DND-41 (cell line): Measurements from ENCODE around the gene GRWD1.

Experiments used
- ATAC-seq: fragments of 200-7000 bp; cut with Tn5 transposase; 3 replicates; pipeline ENCODE4 v1.9.1; 2021; ENCODE audit warnings: low read depth; ENCODE audit not compliant: insufficient read depth
- DNase-seq: peaks from one replicate; pipeline ENCODE4 v3.0.0-alpha.2; 2020
- H2AFZ ChIP-seq: 2 replicates; pipeline ENCODE4 v1.6.0; 2012; ENCODE audit warnings: low read depth, low read length
- H3K27ac ChIP-seq: 2 replicates; pipeline ENCODE4 v1.5.1; 2012; ENCODE audit warnings: low read length, inconsistent platforms
- H3K27me3 ChIP-seq: fragments of 200-600 bp; sonication (generic); 2 replicates; pipeline ENCODE4 v1.6.0; 2012; ENCODE audit warnings: low read length, mild to moderate bottlenecking, inconsistent platforms; ENCODE audit not compliant: insufficient read depth, poor library complexity
- H3K36me3 ChIP-seq: 2 replicates; pipeline ENCODE4 v1.5.1; 2012; ENCODE audit warnings: low read length, inconsistent platforms; ENCODE audit not compliant: insufficient read depth
- H3K4me1 ChIP-seq: 2 replicates; pipeline ENCODE4 v1.5.1; 2012; ENCODE audit warnings: mild to moderate bottlenecking, low read length; ENCODE audit not compliant: insufficient read depth
- H3K4me2 ChIP-seq: 2 replicates; pipeline ENCODE4 v1.6.0; 2012; ENCODE audit warnings: mild to moderate bottlenecking, moderate library complexity, low read length, inconsistent platforms; ENCODE audit not compliant: insufficient read depth
- H3K4me3 ChIP-seq, 2 experiments: fragments of 200-600 bp in 1 of 2; shearing (Covaris generic) in 1 of 2; 2 replicates each; pipeline ENCODE4 v1.5.1; 2012 to 2016; ENCODE audit warnings: inconsistent platforms in 2 of 2, low read length in 2 of 2, mild to moderate bottlenecking in 2 of 2, low read depth in 1 of 2, moderate library complexity in 1 of 2
- H3K79me2 ChIP-seq: 2 replicates; pipeline ENCODE4 v1.6.0; 2012; ENCODE audit warnings: low read length, inconsistent platforms; ENCODE audit not compliant: insufficient read depth
- H3K9ac ChIP-seq: 2 replicates; pipeline ENCODE4 v1.6.0; 2012; ENCODE audit warnings: low read depth, mild to moderate bottlenecking, inconsistent platforms, low read length, moderate library complexity
- H3K9me3 ChIP-seq: 2 replicates; pipeline ENCODE4 v1.5.1; 2012; ENCODE audit warnings: low read length, moderate library complexity, mild to moderate bottlenecking, inconsistent platforms; ENCODE audit not compliant: insufficient read depth, severe bottlenecking
- H4K20me1 ChIP-seq: 2 replicates; pipeline ENCODE4 v1.6.0; 2012; ENCODE audit warnings: low read length; ENCODE audit not compliant: insufficient read depth
- CTCF ChIP-seq: IDR thresholded peaks from 2 replicates; pipeline ENCODE4 v1.5.1; 2012; ENCODE audit warnings: borderline replicate concordance, low read length, moderate library complexity, mild to moderate bottlenecking; ENCODE audit not compliant: poor library complexity, severe bottlenecking; ENCODE audit errors: extremely low read depth
- EZH2 ChIP-seq: IDR thresholded peaks from 3 replicates; pipeline ENCODE4 v1.6.1; 2012; ENCODE audit warnings: borderline replicate concordance, low read depth, mild to moderate bottlenecking, moderate library complexity, low read length, inconsistent platforms; ENCODE audit not compliant: severe bottlenecking

Gene GRWD1

DNA sequence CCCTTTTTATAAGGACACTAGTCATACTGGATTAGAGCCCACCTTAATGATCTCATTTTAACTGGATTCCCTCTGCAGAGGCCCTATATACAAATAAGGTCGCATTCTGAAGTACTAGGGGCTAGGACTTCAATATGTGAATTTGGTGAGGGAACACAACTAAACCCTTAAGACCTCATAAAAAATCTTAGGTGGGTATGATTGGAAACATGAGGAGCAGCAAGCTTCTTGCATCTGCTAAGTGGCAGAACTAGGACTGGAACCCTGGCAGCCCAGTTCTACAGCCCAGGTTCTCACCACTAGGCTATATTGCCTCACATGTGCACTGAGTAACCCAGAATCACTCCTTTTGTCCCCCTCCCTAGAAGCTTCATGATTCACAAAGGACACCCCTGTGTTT lies 17.1 kb upstream of the GRWD1 start:
- Histone ChIP-seq H3K27ac (no peak overlapping the region), H3K4me1 (no peaks in the 10 kb centered on the region; the same call in 1 of the 2 replicates), H3K79me2 (no peaks in the 10 kb centered on the region), H3K4me3 (no peak overlapping the region), H3K9ac (no peak overlapping the region), H3K9me3 (no peaks in the 10 kb centered on the region), H3K27me3 (no peaks in the 10 kb centered on the region), H3K4me2 (no peak overlapping the region), H3K36me3 (no peaks in the 10 kb centered on the region), H2AFZ (no peak overlapping the region), H4K20me1 (no peaks in the 10 kb centered on the region)
- TF ChIP-seq EZH2 (no peak), CTCF (no peak)
- DNase-seq, result no peak
- no peak for ATAC-seq

- no peak overlapping the region for H3K4me3 ChIP-seq
- H3K79me2 ChIP-seq, result no peaks in the 10 kb centered on the region
- no peaks in the 10 kb centered on the region for H3K9me3 ChIP-seq
- H3K4me2 ChIP-seq, result no peak overlapping the region
- H3K27me3 ChIP-seq, result no peaks in the 10 kb centered on the region
- H3K4me1 ChIP-seq, result no peaks in the 10 kb centered on the region
- H3K36me3 ChIP-seq, result no peaks in the 10 kb centered on the region
- H3K27ac ChIP-seq, result no peak overlapping the region
- DNase-seq, result no peak
- TF ChIP-seq CTCF (no peak), EZH2 (no peak)
- H4K20me1 ChIP-seq, result no peaks in the 10 kb centered on the region
- H3K9ac ChIP-seq, result no peak overlapping the region
- no peak for ATAC-seq
- H2AFZ ChIP-seq, result no peak overlapping the region
Measured at GRCh38 chr19:48433337-48433736, 12.4 kb upstream of the GRWD1 start.

DNA sequence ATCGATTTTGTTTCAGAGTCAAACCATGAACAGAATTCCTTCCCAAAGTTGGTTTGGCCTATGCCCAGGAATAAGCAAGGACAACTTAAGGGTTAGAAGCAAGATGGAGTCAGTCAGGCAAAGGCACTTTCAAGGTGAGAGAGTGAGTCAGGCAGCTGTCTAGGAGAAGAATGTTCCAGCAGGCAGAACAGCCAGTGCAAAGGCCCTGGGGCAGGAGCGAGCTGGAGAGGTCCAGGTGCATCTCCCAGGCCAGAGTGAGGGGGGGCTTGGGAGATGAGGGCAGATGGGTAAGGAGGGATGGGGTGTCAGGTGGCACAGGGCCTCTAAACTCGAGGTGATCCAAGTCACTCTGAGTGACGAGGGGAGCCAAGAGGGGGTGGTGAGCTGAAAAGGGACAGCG lies 9.2 kb upstream of the GRWD1 start:
- H3K79me2 ChIP-seq, result no peaks in the 10 kb centered on the region
- no peaks in the 10 kb centered on the region for H3K4me1 ChIP-seq
- no peaks in the 10 kb centered on the region for H3K36me3 ChIP-seq
- H3K9ac ChIP-seq, result no peak overlapping the region
- no peaks in the 10 kb centered on the region for H3K9me3 ChIP-seq
- no peaks in the 10 kb centered on the region for H3K27me3 ChIP-seq
- no peak overlapping the region for H2AFZ ChIP-seq
- no peak overlapping the region for H3K4me3 ChIP-seq
- no peak overlapping the region for H3K27ac ChIP-seq
- no peak for ATAC-seq
- no peak for TF ChIP-seq CTCF
- no peak overlapping the region for H3K4me2 ChIP-seq
- DNase-seq, result no peak
- no peaks in the 10 kb centered on the region for H4K20me1 ChIP-seq

DNA sequence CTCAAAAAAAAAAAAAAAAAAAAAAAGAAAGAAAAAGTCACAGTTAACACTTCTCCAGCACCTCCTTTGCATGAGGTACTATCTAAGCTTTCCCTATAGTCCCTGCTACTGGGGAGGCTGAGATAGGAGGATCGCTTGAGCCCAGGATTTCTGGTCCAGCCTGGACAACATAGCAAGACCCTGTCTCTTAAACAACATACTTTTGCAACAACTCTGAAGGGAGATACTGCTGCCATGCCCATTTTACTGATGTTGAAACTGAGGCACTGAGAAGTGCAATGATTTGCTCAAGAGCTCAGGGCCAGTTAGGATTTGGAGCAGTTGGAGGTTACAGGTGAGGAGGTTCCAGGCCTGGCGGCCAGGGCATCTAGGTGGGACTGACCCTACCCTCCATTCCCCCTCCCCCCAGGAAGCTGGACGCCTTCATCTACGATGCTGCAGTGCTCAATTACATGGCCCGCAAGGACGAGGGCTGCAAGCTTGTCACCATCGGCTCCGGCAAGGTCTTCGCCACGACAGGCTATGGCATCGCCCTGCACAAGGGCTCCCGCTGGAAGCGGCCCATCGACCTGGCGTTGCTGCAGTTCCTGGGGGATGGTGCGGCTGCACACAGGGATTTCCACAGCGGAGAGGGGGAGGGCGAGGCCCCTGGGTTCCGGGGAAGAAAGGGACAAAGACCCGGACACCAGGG lies 4.3 kb upstream of the GRWD1 start:
- DNase-seq (no peak), ATAC-seq (no peak)
- H3K36me3 ChIP-seq, result peaks cover 6% of the 10 kb centered on the region

More for the DNA sequence above, 4.3 kb upstream of the GRWD1 start:
- Histone ChIP-seq H3K27me3 (no peaks in the 10 kb centered on the region), H4K20me1 (no peaks in the 10 kb centered on the region), H3K4me2 (no peak overlapping the region), H2AFZ (no peak overlapping the region), H3K4me1 (peaks cover 18% of the 10 kb centered on the region), H3K9me3 (no peaks in the 10 kb centered on the region), H3K79me2 (peaks cover 14% of the 10 kb centered on the region), H3K9ac (no peak overlapping the region), H3K4me3 (no peak overlapping the region), H3K27ac (no peak overlapping the region)
- TF ChIP-seq EZH2 (no peak), CTCF (no peak)
